GM12864 (cell line): ENCODE data around the gene CCDC60.

Experiments used
- DNase-seq: peaks from one replicate; pipeline ENCODE4 v3.0.0-alpha.2; 2011; ENCODE audit warnings: low read depth
- H3K4me3 ChIP-seq: 2 replicates; pipeline ENCODE4 v1.5.1; 2011; ENCODE audit warnings: mild to moderate bottlenecking, low read depth, low read length, control low read depth
- CTCF ChIP-seq: IDR thresholded peaks from 2 replicates; pipeline ENCODE4 v1.5.1; 2011; ENCODE audit warnings: low read depth, mild to moderate bottlenecking, moderate library complexity, low read length, control low read depth, inconsistent platforms; ENCODE audit errors: missing control alignments

CCDC60 gene

DNA sequence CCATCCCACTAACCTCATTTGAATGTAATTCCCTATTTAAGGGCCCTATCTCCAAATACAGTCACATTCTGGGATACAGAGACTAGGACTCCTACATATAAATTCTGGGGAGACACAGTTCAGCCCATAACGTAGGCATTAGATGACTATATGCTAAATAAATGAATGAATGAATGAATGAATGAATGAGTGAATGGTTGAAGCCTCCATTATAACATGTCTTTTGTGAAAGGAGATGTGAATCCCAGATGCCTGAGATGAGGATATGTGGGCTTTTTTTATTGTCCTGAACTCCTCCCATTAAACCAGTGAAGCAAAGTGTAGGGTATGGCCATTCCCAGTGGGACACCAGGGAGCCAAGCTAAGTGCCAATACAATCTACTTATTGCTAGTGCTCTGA lies 238.6 kb downstream of the CCDC60 start:
- TF ChIP-seq CTCF: no peak
- DNase-seq: no peak

DNA sequence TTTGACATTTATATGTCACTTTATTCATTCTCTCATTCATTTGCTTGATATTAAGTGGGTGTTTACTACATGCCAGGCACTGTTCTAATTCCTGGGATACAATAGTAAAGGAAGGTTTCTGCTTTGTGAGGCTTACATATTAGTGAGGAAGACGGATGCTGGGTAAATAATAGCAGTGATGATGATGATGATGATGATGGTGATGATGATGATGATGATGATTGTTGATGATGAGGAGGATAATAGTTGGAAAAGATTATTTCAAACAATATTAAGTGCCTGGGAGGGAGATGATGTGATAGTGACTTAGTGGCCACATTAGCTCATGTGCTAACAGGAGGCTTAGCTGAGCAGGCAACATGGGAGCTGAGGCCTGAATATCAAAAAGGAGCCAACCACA lies 239.7 kb downstream of the CCDC60 start:
- no peak for DNase-seq
- no peak overlapping the region for H3K4me3 ChIP-seq
- no peak for TF ChIP-seq CTCF

More for the DNA sequence above, 238.6 kb downstream of the CCDC60 start:
- no peak overlapping the region for H3K4me3 ChIP-seq

GRCh38 chr12:119576118-119576810 lies 241.7 kb downstream of the CCDC60 start:
- H3K4me3 ChIP-seq: no peak overlapping the region
- no peak for TF ChIP-seq CTCF
- no peak for DNase-seq

DNA sequence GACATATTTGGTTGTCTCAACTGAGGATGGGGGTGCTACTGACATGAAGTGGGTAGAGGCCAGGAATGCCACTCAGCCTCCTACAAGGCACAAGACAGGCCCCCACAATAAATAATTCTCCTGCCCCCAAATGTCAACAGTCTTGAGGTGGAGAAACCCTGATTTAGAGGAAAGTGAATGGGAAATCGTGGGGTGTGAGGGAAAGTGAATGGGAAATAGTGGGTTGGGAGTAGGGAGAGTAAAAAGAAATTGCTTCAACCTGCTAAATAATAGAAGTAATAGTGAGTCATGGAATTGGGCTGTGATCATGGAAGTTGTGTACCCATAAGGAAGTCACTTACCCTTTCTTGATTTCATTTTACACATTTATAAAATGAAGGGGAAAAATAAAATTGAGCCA lies 242.4 kb downstream of the CCDC60 start:
- no peak for DNase-seq
- no peak overlapping the region for H3K4me3 ChIP-seq
- TF ChIP-seq CTCF: no peak

- H3K4me3 ChIP-seq: no peak overlapping the region
- no peak for TF ChIP-seq CTCF
- no peak for DNase-seq
Measured at GRCh38 chr12:119578112-119578511, 243.6 kb downstream of the CCDC60 start.

GRCh38 chr12:119589097-119589496 lies 254.6 kb downstream of the CCDC60 start:
- TF ChIP-seq CTCF: no peak
- no peak overlapping the region for H3K4me3 ChIP-seq
- no peak for DNase-seq

DNA sequence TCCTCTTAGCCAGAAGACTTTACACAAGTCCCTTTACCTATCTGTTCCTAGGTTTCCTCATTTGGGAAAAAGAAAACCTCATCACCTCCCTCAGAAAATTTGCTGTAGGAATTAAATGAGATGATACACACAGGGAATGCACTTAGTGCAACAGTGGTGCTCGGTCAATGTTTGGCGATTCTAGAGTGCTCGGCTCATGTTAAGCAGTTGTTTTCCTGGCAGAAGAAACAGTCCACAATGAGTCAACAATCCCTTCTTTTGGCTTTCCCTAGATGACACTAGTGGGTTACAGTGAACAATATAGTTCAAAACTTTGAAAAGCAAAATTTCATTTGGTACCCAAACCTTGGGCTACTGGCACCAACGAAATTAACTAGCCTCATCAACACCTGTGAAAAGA lies 255.1 kb downstream of the CCDC60 start:
- no peak for DNase-seq
- TF ChIP-seq CTCF: no peak
- no peak overlapping the region for H3K4me3 ChIP-seq
